Loucy (cell line): ENCODE data around the gene FHIT.

Experiments used
- H2AFZ ChIP-seq: fragments of 200-600 bp; sonication (generic); 2 replicates; pipeline ENCODE4 v1.6.0; 2016; ENCODE audit warnings: antibody characterized with exemption, mild to moderate bottlenecking, low read length, moderate library complexity
- H3F3A ChIP-seq: fragments of 200-600 bp; 2 replicates; pipeline ENCODE4 v1.6.0; 2016; ENCODE audit warnings: antibody characterized with exemption, low read depth, mild to moderate bottlenecking
- H3K27me3 ChIP-seq: fragments of 200-600 bp; sonication (generic); 2 replicates; pipeline ENCODE4 v1.6.1; 2014; ENCODE audit warnings: low read length, mild to moderate bottlenecking; ENCODE audit not compliant: insufficient read depth, poor library complexity, severe bottlenecking
- H3K36me3 ChIP-seq: fragments of 200-600 bp; sonication (generic); 2 replicates; pipeline ENCODE4 v1.6.1; 2016; ENCODE audit warnings: low read length; ENCODE audit not compliant: insufficient read depth
- H3K4me1 ChIP-seq: fragments of 200-600 bp; sonication (generic); 2 replicates; pipeline ENCODE4 v1.5.1; 2014; ENCODE audit warnings: low read length, mild to moderate bottlenecking; ENCODE audit not compliant: insufficient read depth, poor library complexity, severe bottlenecking
- H3K4me2 ChIP-seq: fragments of 200-600 bp; sonication (generic); 2 replicates; pipeline ENCODE4 v1.6.0; 2014; ENCODE audit warnings: antibody characterized with exemption, low read length, low read depth, mild to moderate bottlenecking; ENCODE audit not compliant: poor library complexity, severe bottlenecking
- H3K4me3 ChIP-seq: fragments of 200-600 bp; sonication (generic); 2 replicates; pipeline ENCODE4 v1.5.1; 2014; ENCODE audit warnings: low read length, mild to moderate bottlenecking, mixed read lengths; ENCODE audit not compliant: poor library complexity, severe bottlenecking
- H3K79me2 ChIP-seq: fragments of 200-600 bp; sonication (generic); 2 replicates; pipeline ENCODE4 v1.6.1; 2014; ENCODE audit warnings: low read length; ENCODE audit not compliant: insufficient read depth
- H3K9ac ChIP-seq: fragments of 200-600 bp; sonication (generic); 2 replicates; pipeline ENCODE4 v1.6.0; 2014; ENCODE audit warnings: mild to moderate bottlenecking, low read depth, low read length, moderate library complexity; ENCODE audit not compliant: poor library complexity, severe bottlenecking
- H3K9me2 ChIP-seq: fragments of 200-600 bp; sonication (generic); replicated peaks from 2 replicates; pipeline ENCODE4 v1.6.1; 2016; ENCODE audit warnings: low read depth, low read length, mixed read lengths
- H3K9me3 ChIP-seq: fragments of 200-600 bp; sonication (generic); 2 replicates; pipeline ENCODE4 v1.6.1; 2014; ENCODE audit warnings: mild to moderate bottlenecking, antibody characterized with exemption, low read length, low read depth; ENCODE audit not compliant: insufficient read depth
- H4K20me1 ChIP-seq: fragments of 200-600 bp; sonication (generic); 2 replicates; pipeline ENCODE4 v1.6.0; 2014; ENCODE audit warnings: antibody characterized with exemption, low read length, mild to moderate bottlenecking; ENCODE audit not compliant: insufficient read depth, poor library complexity, severe bottlenecking
- EZH2phosphoT487 ChIP-seq: fragments of 200-600 bp; IDR thresholded peaks from 2 replicates; pipeline ENCODE4 v1.6.1; 2018; ENCODE audit warnings: antibody characterized with exemption, mild to moderate bottlenecking, moderate library complexity, borderline replicate concordance
- TF ChIP-seq, protein P1 (sequence below): fragments of 200-600 bp; sonication (generic); conservative IDR thresholded peaks from 2 replicates; pipeline ENCODE4 v1.5.1; 2014; ENCODE audit warnings: mild to moderate bottlenecking, antibody characterized with exemption, low read length

The FHIT gene

DNA sequence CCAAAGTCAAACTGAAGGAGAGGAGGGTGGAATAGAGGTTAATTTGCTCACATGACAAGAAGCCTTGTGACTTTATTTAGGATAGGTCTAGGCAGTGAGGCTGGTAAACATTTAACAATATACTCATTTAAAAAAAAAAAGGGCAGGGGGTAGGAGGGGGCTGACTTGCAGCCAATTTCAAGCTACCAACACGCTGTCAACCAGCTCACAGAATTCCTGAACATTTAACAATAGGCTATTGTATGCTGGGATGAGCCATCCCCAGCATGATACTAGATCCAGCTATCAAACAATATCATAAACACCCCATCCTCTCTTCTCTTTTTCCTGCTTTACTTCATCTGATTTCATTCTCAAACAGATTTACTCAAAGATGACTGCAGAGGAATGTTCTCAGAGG, 1105.1 kb downstream of the FHIT start:
- TF ChIP-seq EZH2phosphoT487: no peak
- TF ChIP-seq, protein P1, sequence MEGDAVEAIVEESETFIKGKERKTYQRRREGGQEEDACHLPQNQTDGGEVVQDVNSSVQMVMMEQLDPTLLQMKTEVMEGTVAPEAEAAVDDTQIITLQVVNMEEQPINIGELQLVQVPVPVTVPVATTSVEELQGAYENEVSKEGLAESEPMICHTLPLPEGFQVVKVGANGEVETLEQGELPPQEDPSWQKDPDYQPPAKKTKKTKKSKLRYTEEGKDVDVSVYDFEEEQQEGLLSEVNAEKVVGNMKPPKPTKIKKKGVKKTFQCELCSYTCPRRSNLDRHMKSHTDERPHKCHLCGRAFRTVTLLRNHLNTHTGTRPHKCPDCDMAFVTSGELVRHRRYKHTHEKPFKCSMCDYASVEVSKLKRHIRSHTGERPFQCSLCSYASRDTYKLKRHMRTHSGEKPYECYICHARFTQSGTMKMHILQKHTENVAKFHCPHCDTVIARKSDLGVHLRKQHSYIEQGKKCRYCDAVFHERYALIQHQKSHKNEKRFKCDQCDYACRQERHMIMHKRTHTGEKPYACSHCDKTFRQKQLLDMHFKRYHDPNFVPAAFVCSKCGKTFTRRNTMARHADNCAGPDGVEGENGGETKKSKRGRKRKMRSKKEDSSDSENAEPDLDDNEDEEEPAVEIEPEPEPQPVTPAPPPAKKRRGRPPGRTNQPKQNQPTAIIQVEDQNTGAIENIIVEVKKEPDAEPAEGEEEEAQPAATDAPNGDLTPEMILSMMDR: no peak
- no peak overlapping the region for H2AFZ ChIP-seq
- no peak overlapping the region for H3K4me3 ChIP-seq
- H3K36me3 ChIP-seq: no peaks in the 10 kb centered on the region
- H3K9me3 ChIP-seq: no peaks in the 10 kb centered on the region
- no peaks in the 10 kb centered on the region for H3F3A ChIP-seq
- no peaks in the 10 kb centered on the region for H3K27me3 ChIP-seq
- H3K9ac ChIP-seq: no peak overlapping the region
- H3K4me2 ChIP-seq: no peak overlapping the region
- no peaks in the 10 kb centered on the region for H3K79me2 ChIP-seq
- no peaks in the 10 kb centered on the region for H3K9me2 ChIP-seq
- H3K4me1 ChIP-seq: no peaks in the 10 kb centered on the region
- H4K20me1 ChIP-seq: no peaks in the 10 kb centered on the region

DNA sequence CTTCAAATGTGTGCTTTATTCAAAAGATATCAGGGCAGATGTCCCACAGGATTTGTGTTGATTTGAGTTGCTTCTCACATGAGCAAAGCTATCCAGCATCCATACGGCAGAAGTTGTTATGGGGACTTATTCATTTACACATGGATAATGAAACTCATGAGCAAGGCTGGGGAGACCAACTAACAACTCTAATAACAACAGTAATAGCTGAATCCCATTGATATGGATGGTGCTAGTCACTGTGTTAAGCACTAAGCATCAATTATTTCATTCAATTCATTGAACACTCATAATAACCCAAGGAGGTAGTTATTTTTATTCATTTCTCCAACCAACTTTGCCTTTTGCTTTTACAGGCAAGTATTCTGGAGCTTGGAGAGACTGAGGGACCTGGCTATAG, 1107.2 kb downstream of the FHIT start:
- no peak overlapping the region for H2AFZ ChIP-seq
- no peaks in the 10 kb centered on the region for H3K9me2 ChIP-seq

DNA sequence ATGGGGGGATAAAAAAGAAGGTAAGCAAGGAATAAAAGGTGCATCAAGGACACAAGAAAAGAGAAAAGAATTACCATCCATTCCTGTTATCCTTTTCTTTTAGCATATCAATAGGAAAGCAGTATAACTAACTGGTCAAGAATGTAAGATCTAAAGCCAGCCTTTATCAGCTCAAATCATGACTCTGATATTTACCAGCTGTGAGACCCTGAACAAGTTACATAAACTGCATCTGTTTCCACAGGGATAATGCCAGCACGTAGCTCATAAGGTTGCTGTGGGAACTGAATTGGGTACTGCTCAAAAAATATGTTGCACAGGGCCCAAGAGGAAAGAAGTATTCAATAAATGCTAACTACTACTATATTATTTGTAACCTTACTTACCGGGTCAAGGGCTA, 1109.2 kb downstream of the FHIT start:
- Histone ChIP-seq H3K27me3 (no peaks in the 10 kb centered on the region), H3K36me3 (no peaks in the 10 kb centered on the region), H3K4me1 (no peaks in the 10 kb centered on the region), H3K4me3 (no peak overlapping the region), H3K9me2 (no peaks in the 10 kb centered on the region), H3K4me2 (no peak overlapping the region), H4K20me1 (no peaks in the 10 kb centered on the region), H3K9me3 (no peaks in the 10 kb centered on the region), H2AFZ (no peak overlapping the region), H3K9ac (no peak overlapping the region), H3F3A (no peaks in the 10 kb centered on the region), H3K79me2 (no peaks in the 10 kb centered on the region)
- TF ChIP-seq EZH2phosphoT487: no peak
- TF ChIP-seq, protein P1: no peak

More for the DNA sequence above, 1107.2 kb downstream of the FHIT start:
- Histone ChIP-seq H3K4me3 (no peak overlapping the region), H3K9me3 (no peaks in the 10 kb centered on the region), H3K27me3 (no peaks in the 10 kb centered on the region), H3F3A (no peaks in the 10 kb centered on the region), H4K20me1 (no peaks in the 10 kb centered on the region), H3K4me1 (no peaks in the 10 kb centered on the region), H3K9ac (no peak overlapping the region), H3K79me2 (no peaks in the 10 kb centered on the region), H3K4me2 (no peak overlapping the region), H3K36me3 (no peaks in the 10 kb centered on the region)
- TF ChIP-seq, protein P1: no peak
- TF ChIP-seq EZH2phosphoT487: no peak
